GM10248 (cell line): ENCODE measurements around the gene ZBED1.
A peak's percentile ranks its signal among the peaks of the same experiment; 100 is the strongest.

Experiments used
- CTCF ChIA-PET: fragments of 300-600 bp; sonication (Branson Sonifier 250); formaldehyde crosslinking; extraction: SDS; loops from one replicate; lab custom pipeline; 2021; ENCODE audit warnings: antibody characterized with exemption; lab: Yijun Ruan, JAX
- POLR2A ChIA-PET: fragments of 350-650 bp; sonication (Branson Sonifier 250); formaldehyde crosslinking; extraction: SDS; loops from one replicate; lab custom pipeline; 2020; ENCODE audit warnings: antibody characterized with exemption; lab: Yijun Ruan, JAX
- DNase-seq: peaks from one replicate; pipeline ENCODE4 v3.0.0; 2012; ENCODE audit errors: extremely low spot score
- CTCF ChIP-seq: IDR thresholded peaks from 2 replicates; pipeline ENCODE4 v1.5.1; 2012; ENCODE audit warnings: mild to moderate bottlenecking, low read depth; ENCODE audit errors: extremely low read depth, missing control alignments, control extremely low read depth

The ZBED1 gene

GRCh38 chrX:2500803-2501558 lies at the start of gene ZBED1, which contains the start of gene DHRSX:
Gene ZBED1, minus strand, starts transcription at chrX:2500976. Its CDS starts 10,257 bp downstream, at chrX:2490719.
Gene DHRSX, minus strand, starts transcription at chrX:2500976. Its CDS starts 51 bp downstream, at chrX:2500925.
- ChIA-PET CTCF (no interaction called here), POLR2A (no interaction called here)
- no peak for TF ChIP-seq CTCF
- DNase-seq = peak; percentile 89

GRCh38 chrX:2549876-2550275 lies 49.1 kb upstream of the ZBED1 start:
- ChIA-PET CTCF (no interaction called here), POLR2A (no interaction called here)
- DNase-seq = no peak
- TF ChIP-seq CTCF = no peak

- DNase-seq = no peak
- ChIA-PET POLR2A (no interaction called here), CTCF (no interaction called here)
Measured at GRCh38 chrX:2548711-2549423, 48.1 kb upstream of the ZBED1 start.

GRCh38 chrX:2547736-2548135 lies 47.0 kb upstream of the ZBED1 start:
- DNase-seq = no peak
- TF ChIP-seq CTCF = no peak
- POLR2A ChIA-PET = no interaction called here
- CTCF ChIA-PET = no interaction called here

More at GRCh38 chrX:2548711-2549423, 48.1 kb upstream of the ZBED1 start:
- TF ChIP-seq CTCF = no peak

- POLR2A ChIA-PET = no interaction called here
- TF ChIP-seq CTCF = no peak
- DNase-seq = no peak
- CTCF ChIA-PET = no interaction called here
Measured at GRCh38 chrX:2546496-2546895, 45.7 kb upstream of the ZBED1 start.

- ChIA-PET POLR2A (no interaction called here), CTCF (no interaction called here)
- no peak for DNase-seq
- no peak for TF ChIP-seq CTCF
Measured at GRCh38 chrX:2545144-2545543, 44.4 kb upstream of the ZBED1 start.
